PFSK-1 (cell line): Measurements from ENCODE around the gene TMED3.

ENCODE experiments used
- FOXP2 ChIP-seq: optimal IDR thresholded peaks from 2 replicates; pipeline ENCODE3; 2011; ENCODE audit warnings: borderline replicate concordance, control low read depth, inconsistent platforms; ENCODE audit not compliant: insufficient read depth; ENCODE audit errors: extremely low read length, extremely low read depth
- POLR2AphosphoS5 ChIP-seq: IDR thresholded peaks from 2 replicates; pipeline ENCODE4 v1.6.1; 2012; ENCODE audit warnings: low read depth, mild to moderate bottlenecking, control low read depth, low read length, moderate library complexity
- REST ChIP-seq, 2 experiments: IDR thresholded peaks; 2 replicates each; pipeline versions ENCODE4 v1.6.1 to v1.8.0; 2011 to 2012; ENCODE audit warnings: low read depth in 2 of 2, low read length in 2 of 2, control low read depth in 1 of 2, inconsistent platforms in 1 of 2, mild to moderate bottlenecking in 1 of 2, moderate library complexity in 1 of 2; ENCODE audit not compliant: insufficient read depth in 1 of 2
- SIN3A ChIP-seq: IDR thresholded peaks from 2 replicates; pipeline ENCODE4 v1.6.1; 2012; ENCODE audit warnings: mild to moderate bottlenecking, low read length, moderate library complexity, borderline replicate concordance; ENCODE audit not compliant: insufficient read depth
- TAF1 ChIP-seq: IDR thresholded peaks from 2 replicates; pipeline ENCODE4 v1.6.1; 2012; ENCODE audit warnings: low read length, control low read depth, borderline replicate concordance; ENCODE audit not compliant: insufficient read depth

The TMED3 gene

GRCh38 chr15:79332824-79333510, 22.1 kb downstream of the TMED3 start:
- TF ChIP-seq TAF1: no peak
- TF ChIP-seq FOXP2: no peak
- TF ChIP-seq POLR2AphosphoS5: no peak
- no peak for TF ChIP-seq REST (IDR thresholded peaks at IDR 0.05; ENCODE audit: insufficient read depth in 1 of 2, low read depth in 2 of 2, low read length in 2 of 2)
- TF ChIP-seq SIN3A: no peak

GRCh38 chr15:79337591-79337990, 26.7 kb downstream of the TMED3 start:
- TF ChIP-seq SIN3A (no peak), FOXP2 (no peak), REST (IDR thresholded peaks at IDR 0.05; ENCODE audit: insufficient read depth in 1 of 2, low read depth in 2 of 2, low read length in 2 of 2) (no peak), TAF1 (no peak), POLR2AphosphoS5 (no peak)

- TF ChIP-seq SIN3A: no peak
- no peak for TF ChIP-seq POLR2AphosphoS5
- no peak for TF ChIP-seq TAF1
- no peak for TF ChIP-seq FOXP2
- no peak for TF ChIP-seq REST (IDR thresholded peaks at IDR 0.05; ENCODE audit: insufficient read depth in 1 of 2, low read depth in 2 of 2, low read length in 2 of 2)
Measured at GRCh38 chr15:79339588-79340314, 28.8 kb downstream of the TMED3 start.

- no peak for TF ChIP-seq TAF1
- no peak for TF ChIP-seq FOXP2
- TF ChIP-seq POLR2AphosphoS5: no peak
- TF ChIP-seq REST (IDR thresholded peaks at IDR 0.05; ENCODE audit: insufficient read depth in 1 of 2, low read depth in 2 of 2, low read length in 2 of 2): no peak
- TF ChIP-seq SIN3A: no peak
Measured at GRCh38 chr15:79340315-79340602, 29.3 kb downstream of the TMED3 start.

- no peak for TF ChIP-seq POLR2AphosphoS5
- TF ChIP-seq SIN3A: no peak
- no peak for TF ChIP-seq TAF1
- TF ChIP-seq REST (IDR thresholded peaks at IDR 0.05; ENCODE audit: insufficient read depth in 1 of 2, low read depth in 2 of 2, low read length in 2 of 2): no peak
- TF ChIP-seq FOXP2: no peak
Measured at GRCh38 chr15:79341396-79341795, 30.5 kb downstream of the TMED3 start.
